PC-3 (cell line): ENCODE measurements around the gene GORASP1.

Experiments
- EZH2 ChIP-seq: fragments of 300-600 bp; sonication (generic); IDR thresholded peaks from one replicate; pipeline ENCODE4 v1.6.1; 2017; ENCODE audit warnings: antibody characterized with exemption, mild to moderate bottlenecking, low read length; ENCODE audit not compliant: unreplicated experiment
- EZH2phosphoT487 ChIP-seq: fragments of 300-600 bp; sonication (generic); IDR thresholded peaks from 2 replicates; pipeline ENCODE4 v1.6.1; 2018; ENCODE audit warnings: mild to moderate bottlenecking, antibody characterized with exemption, low read length, borderline replicate concordance
- TF ChIP-seq, protein P1 (sequence below): fragments of 300-600 bp; sonication (generic); conservative IDR thresholded peaks from 2 replicates; pipeline ENCODE4 v1.5.1; 2017; ENCODE audit warnings: antibody characterized with exemption, low read depth, mild to moderate bottlenecking, low read length

DNA sequence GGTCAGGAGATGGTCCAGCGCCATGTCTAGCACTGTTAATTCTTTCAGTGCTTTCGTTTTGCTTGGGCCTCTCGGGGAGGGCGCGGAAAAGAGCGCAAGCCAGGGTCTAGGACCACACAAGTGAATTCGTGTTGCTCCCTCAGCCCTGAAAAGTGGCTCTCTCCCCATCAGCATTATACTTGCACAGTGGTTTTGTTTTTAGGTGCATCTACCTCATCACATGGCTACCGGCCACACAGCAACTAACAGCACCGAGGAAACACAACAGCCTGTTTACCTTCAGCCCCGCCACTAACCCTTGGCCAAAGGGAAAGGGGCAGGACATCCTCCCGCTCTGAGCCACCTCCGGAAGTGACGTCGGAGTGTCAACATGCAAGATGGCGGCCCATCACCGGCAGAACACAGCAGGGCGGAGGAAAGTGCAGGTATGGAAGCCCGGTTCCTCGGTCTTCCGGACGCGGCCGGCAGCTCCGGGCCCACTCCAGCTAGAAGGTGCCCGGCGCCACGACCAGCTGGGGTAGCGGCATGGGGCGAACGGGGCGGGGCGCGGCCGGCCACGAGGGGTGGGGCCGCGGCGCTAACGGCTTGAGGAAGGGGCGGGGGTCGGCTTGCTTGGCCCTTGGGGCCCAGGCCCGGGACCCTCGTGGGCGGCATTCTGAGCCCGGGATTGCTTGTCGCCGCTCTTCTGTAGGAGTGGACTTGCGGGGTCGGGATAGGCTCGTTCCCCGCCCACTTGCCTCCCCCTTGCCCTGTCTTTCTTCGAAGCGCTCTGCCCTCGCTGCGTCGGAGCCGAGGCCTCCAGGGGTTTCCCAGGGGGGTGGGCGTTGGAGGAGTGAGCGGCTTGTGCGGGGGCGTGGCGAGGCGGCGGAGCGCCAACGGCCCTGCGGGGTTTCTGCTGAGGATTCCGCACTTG, 55.5 kb downstream of the GORASP1 start, which contains the start of the genes SCN11A and WDR48:
- TF ChIP-seq, protein P1, sequence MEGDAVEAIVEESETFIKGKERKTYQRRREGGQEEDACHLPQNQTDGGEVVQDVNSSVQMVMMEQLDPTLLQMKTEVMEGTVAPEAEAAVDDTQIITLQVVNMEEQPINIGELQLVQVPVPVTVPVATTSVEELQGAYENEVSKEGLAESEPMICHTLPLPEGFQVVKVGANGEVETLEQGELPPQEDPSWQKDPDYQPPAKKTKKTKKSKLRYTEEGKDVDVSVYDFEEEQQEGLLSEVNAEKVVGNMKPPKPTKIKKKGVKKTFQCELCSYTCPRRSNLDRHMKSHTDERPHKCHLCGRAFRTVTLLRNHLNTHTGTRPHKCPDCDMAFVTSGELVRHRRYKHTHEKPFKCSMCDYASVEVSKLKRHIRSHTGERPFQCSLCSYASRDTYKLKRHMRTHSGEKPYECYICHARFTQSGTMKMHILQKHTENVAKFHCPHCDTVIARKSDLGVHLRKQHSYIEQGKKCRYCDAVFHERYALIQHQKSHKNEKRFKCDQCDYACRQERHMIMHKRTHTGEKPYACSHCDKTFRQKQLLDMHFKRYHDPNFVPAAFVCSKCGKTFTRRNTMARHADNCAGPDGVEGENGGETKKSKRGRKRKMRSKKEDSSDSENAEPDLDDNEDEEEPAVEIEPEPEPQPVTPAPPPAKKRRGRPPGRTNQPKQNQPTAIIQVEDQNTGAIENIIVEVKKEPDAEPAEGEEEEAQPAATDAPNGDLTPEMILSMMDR = no peak
- TF ChIP-seq EZH2 (no peak), EZH2phosphoT487 (no peak)
